GM12878 (cell line): ENCODE results near the gene ABHD18. TPM values are rescaled to one million over a fixed set of nuclear protein-coding genes. Genes with fewer than 3 reads are reported as not detected.

Source experiments
- ASH2L ChIP-seq: fragments of 300-600, 200-600 bp; sonication (generic); IDR thresholded peaks from 2 replicates; pipeline ENCODE4 v1.6.1; 2017; ENCODE audit warnings: low read depth, mild to moderate bottlenecking, borderline replicate concordance
- ATF7 ChIP-seq: fragments of 450-650 bp; IDR thresholded peaks from 2 replicates; pipeline ENCODE4 v1.6.1; 2016; ENCODE audit warnings: low read depth, mild to moderate bottlenecking
- EZH2 ChIP-seq: IDR thresholded peaks from 2 replicates; pipeline ENCODE4 v1.6.1; 2012; ENCODE audit warnings: low read depth, mild to moderate bottlenecking, control low read depth, inconsistent platforms, low read length, borderline replicate concordance; ENCODE audit not compliant: control insufficient read depth
- GATAD2B ChIP-seq: fragments of 450-650 bp; conservative IDR thresholded peaks from 2 replicates; pipeline ENCODE4 v1.6.1; 2017; ENCODE audit warnings: low read depth, mild to moderate bottlenecking, moderate library complexity
- HDAC2 ChIP-seq: fragments of 200-600 bp; sonication (generic); IDR thresholded peaks from 2 replicates; pipeline ENCODE4 v1.6.1; 2017
- IRF4 ChIP-seq: IDR thresholded peaks from 2 replicates; pipeline ENCODE4 v1.6.1; 2011; ENCODE audit warnings: low read depth, low read length
- JUNB ChIP-seq: IDR thresholded peaks from 2 replicates; pipeline ENCODE4 v1.6.1; 2016; ENCODE audit warnings: antibody characterized with exemption, mild to moderate bottlenecking
- KAT2A ChIP-seq: conservative IDR thresholded peaks from 2 replicates; pipeline ENCODE4 v1.6.1; 2011; ENCODE audit warnings: low read depth, low read length; ENCODE audit not compliant: control insufficient read depth
- MEF2A ChIP-seq: IDR thresholded peaks from 2 replicates; pipeline ENCODE4 v1.6.1; 2011; ENCODE audit warnings: low read depth, mild to moderate bottlenecking, low read length, moderate library complexity; ENCODE audit not compliant: insufficient read depth
- PAX5 ChIP-seq: IDR thresholded peaks from 2 replicates; pipeline ENCODE4 v1.6.1; 2011; ENCODE audit warnings: low read depth, low read length, borderline replicate concordance
- ZNF217 ChIP-seq: fragments of 450-650 bp; IDR thresholded peaks from 2 replicates; pipeline ENCODE4 v1.6.1; 2017; ENCODE audit warnings: antibody characterized with exemption, mild to moderate bottlenecking
- ZNF384 ChIP-seq: IDR thresholded peaks from 2 replicates; pipeline ENCODE4 v1.6.1; 2012; ENCODE audit warnings: low read depth, mild to moderate bottlenecking, low read length, improper control_type of control experiment, borderline replicate concordance
- polyA plus RNA-seq, 11 experiments: library from polyadenylated mRNA; depleted of rRNA in 4 of 11; unstranded in 6 of 11; stranded (reverse) in 5 of 11; fragments of >200 nt; fragmentation: Nextera tagmentation in 4 of 11; fragmentation: Illumina TruSeq in 1 of 11; extraction: Ambion mirVana in 4 of 11; extraction: Trizol in 1 of 11; gene quantifications; 1 replicate in 1 of 11; 2 replicates in 10 of 11; pipeline versions ENCODE4 v1.2.1 to v1.2.3, GENCODE V29; 2011 to 2016; ENCODE audit warnings: inconsistent platforms in 2 of 11, missing spikeins in 2 of 11, low read depth in 1 of 11
- total RNA-seq, 4 experiments: library from RNA; depleted of rRNA in 3 of 4; stranded (reverse); fragments of >200 nt in 3 of 4; fragmentation: Illumina TruSeq in 1 of 4; extraction: Trizol in 1 of 4; gene quantifications; 2 replicates each; pipeline versions ENCODE4 v1.2.1 to v1.2.3, GENCODE V29; 2013 to 2021
- TF ChIP-seq, protein P1 (sequence below): fragments of 450-650 bp; IDR thresholded peaks from 2 replicates; pipeline ENCODE4 v1.6.1; 2018; ENCODE audit warnings: mild to moderate bottlenecking, low read depth, moderate library complexity; ENCODE audit not compliant: partially characterized antibody
- TF ChIP-seq, protein P2 (sequence below): fragments of 450-650 bp; IDR thresholded peaks from 2 replicates; pipeline ENCODE4 v1.6.1; 2016; ENCODE audit warnings: mild to moderate bottlenecking, moderate library complexity, borderline replicate concordance
- TF ChIP-seq, protein P3 (sequence below), 3 experiments: IDR thresholded peaks in 2 of 3; conservative IDR thresholded peaks in 1 of 3; 2 replicates each; pipeline ENCODE4 v1.5.1; 2011; ENCODE audit warnings: low read depth in 3 of 3, low read length in 3 of 3, mild to moderate bottlenecking in 3 of 3, control low read depth in 2 of 3, moderate library complexity in 2 of 3, inconsistent platforms in 1 of 3, mixed read lengths in 1 of 3; ENCODE audit not compliant: control insufficient read depth in 2 of 3, insufficient read depth in 1 of 3; ENCODE audit errors: extremely low read depth in 1 of 3
- TF ChIP-seq, protein P4 (sequence below): fragments of 450-650 bp; IDR thresholded peaks from 2 replicates; pipeline ENCODE4 v1.6.1; 2017; ENCODE audit warnings: borderline replicate concordance
- TF ChIP-seq, protein P5 (sequence below): IDR thresholded peaks from 2 replicates; pipeline ENCODE4 v1.6.1; 2011; ENCODE audit warnings: low read depth, mild to moderate bottlenecking, low read length, moderate library complexity, borderline replicate concordance; ENCODE audit errors: extremely low read depth

Gene ABHD18
- total and polyA plus RNA-seq, 10 of the 15 experiments (the other 5 are each of a cell fraction or from before 2014, with no cell fraction given): 3.4 to 13.5 (median 9.6) TPM

DNA sequence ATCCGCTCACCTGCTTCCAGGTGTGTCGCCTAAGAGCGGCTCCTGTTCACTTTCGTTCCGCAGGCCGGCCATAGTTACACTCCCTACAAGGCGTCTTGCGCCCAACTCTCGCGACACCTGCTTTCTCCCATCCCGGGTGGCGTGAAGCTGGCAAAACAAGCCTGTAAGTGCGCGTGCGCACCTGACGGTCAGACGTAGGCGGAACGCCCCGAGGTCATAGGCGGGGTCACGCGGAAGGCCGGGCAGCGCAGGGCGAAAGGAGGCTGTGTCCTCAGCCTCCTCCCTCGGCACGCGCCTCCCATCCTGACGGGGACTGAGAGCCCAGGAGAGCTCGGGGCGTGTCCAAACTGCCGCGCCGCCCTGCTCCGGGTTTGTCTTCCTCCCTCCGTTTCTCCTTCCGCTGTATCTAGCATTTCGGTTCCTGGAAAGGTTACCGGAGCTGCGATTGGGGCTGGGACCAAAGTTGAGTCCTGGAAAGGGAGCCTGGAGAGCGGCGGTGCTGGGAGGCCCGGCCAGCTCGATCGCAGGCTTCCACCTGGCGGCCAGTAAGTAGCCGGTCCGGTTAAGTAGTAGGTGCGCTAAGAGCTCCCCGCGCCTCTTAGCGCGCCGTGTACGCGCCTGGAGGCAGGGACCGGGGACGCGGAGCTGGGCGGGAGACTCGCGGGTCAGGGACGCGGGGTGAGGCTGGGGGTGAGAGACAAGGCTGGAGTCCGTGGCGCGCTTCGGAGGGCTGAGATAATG, at the start of gene ABHD18, which contains the start of gene MFSD8 (continued):
- TF ChIP-seq, protein P1, sequence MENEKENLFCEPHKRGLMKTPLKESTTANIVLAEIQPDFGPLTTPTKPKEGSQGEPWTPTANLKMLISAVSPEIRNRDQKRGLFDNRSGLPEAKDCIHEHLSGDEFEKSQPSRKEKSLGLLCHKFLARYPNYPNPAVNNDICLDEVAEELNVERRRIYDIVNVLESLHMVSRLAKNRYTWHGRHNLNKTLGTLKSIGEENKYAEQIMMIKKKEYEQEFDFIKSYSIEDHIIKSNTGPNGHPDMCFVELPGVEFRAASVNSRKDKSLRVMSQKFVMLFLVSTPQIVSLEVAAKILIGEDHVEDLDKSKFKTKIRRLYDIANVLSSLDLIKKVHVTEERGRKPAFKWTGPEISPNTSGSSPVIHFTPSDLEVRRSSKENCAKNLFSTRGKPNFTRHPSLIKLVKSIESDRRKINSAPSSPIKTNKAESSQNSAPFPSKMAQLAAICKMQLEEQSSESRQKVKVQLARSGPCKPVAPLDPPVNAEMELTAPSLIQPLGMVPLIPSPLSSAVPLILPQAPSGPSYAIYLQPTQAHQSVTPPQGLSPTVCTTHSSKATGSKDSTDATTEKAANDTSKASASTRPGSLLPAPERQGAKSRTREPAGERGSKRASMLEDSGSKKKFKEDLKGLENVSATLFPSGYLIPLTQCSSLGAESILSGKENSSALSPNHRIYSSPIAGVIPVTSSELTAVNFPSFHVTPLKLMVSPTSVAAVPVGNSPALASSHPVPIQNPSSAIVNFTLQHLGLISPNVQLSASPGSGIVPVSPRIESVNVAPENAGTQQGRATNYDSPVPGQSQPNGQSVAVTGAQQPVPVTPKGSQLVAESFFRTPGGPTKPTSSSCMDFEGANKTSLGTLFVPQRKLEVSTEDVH: no peak
- TF ChIP-seq IRF4 (0 out of 2 replicates have a peak, but pooled peaks have one; percentile 7), ZNF384 (no peak), MEF2A (no peak), PAX5 (0 out of 2 replicates have a peak, but pooled peaks have one; percentile 5), KAT2A (no peak), ZNF217 (no peak), HDAC2 (no peak), JUNB (no peak), EZH2 (no peak), ASH2L (0 out of 2 replicates have a peak, but pooled peaks have one; percentile 34), GATAD2B (peak; percentile 45; the same call in 1 of the 2 replicates), ATF7 (peak; percentile 49)
- TF ChIP-seq, protein P2, sequence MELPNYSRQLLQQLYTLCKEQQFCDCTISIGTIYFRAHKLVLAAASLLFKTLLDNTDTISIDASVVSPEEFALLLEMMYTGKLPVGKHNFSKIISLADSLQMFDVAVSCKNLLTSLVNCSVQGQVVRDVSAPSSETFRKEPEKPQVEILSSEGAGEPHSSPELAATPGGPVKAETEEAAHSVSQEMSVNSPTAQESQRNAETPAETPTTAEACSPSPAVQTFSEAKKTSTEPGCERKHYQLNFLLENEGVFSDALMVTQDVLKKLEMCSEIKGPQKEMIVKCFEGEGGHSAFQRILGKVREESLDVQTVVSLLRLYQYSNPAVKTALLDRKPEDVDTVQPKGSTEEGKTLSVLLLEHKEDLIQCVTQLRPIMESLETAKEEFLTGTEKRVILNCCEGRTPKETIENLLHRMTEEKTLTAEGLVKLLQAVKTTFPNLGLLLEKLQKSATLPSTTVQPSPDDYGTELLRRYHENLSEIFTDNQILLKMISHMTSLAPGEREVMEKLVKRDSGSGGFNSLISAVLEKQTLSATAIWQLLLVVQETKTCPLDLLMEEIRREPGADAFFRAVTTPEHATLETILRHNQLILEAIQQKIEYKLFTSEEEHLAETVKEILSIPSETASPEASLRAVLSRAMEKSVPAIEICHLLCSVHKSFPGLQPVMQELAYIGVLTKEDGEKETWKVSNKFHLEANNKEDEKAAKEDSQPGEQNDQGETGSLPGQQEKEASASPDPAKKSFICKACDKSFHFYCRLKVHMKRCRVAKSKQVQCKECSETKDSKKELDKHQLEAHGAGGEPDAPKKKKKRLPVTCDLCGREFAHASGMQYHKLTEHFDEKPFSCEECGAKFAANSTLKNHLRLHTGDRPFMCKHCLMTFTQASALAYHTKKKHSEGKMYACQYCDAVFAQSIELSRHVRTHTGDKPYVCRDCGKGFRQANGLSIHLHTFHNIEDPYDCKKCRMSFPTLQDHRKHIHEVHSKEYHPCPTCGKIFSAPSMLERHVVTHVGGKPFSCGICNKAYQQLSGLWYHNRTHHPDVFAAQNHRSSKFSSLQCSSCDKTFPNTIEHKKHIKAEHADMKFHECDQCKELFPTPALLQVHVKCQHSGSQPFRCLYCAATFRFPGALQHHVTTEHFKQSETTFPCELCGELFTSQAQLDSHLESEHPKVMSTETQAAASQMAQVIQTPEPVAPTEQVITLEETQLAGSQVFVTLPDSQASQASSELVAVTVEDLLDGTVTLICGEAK: peak; percentile 54; the same call in 1 of the 2 replicates
- TF ChIP-seq, protein P3, sequence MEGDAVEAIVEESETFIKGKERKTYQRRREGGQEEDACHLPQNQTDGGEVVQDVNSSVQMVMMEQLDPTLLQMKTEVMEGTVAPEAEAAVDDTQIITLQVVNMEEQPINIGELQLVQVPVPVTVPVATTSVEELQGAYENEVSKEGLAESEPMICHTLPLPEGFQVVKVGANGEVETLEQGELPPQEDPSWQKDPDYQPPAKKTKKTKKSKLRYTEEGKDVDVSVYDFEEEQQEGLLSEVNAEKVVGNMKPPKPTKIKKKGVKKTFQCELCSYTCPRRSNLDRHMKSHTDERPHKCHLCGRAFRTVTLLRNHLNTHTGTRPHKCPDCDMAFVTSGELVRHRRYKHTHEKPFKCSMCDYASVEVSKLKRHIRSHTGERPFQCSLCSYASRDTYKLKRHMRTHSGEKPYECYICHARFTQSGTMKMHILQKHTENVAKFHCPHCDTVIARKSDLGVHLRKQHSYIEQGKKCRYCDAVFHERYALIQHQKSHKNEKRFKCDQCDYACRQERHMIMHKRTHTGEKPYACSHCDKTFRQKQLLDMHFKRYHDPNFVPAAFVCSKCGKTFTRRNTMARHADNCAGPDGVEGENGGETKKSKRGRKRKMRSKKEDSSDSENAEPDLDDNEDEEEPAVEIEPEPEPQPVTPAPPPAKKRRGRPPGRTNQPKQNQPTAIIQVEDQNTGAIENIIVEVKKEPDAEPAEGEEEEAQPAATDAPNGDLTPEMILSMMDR (IDR thresholded peaks at IDR 0.05 in 2 of 3, conservative IDR thresholded peaks at IDR 0.05 in 1 of 3; ENCODE audit: control insufficient read depth in 2 of 3, extremely low read depth in 1 of 3, insufficient read depth in 1 of 3, low read depth in 3 of 3, low read length in 3 of 3): peak; percentile 38 to 40 (median 39); a peak in 4 of 6 replicates
- TF ChIP-seq, protein P4, sequence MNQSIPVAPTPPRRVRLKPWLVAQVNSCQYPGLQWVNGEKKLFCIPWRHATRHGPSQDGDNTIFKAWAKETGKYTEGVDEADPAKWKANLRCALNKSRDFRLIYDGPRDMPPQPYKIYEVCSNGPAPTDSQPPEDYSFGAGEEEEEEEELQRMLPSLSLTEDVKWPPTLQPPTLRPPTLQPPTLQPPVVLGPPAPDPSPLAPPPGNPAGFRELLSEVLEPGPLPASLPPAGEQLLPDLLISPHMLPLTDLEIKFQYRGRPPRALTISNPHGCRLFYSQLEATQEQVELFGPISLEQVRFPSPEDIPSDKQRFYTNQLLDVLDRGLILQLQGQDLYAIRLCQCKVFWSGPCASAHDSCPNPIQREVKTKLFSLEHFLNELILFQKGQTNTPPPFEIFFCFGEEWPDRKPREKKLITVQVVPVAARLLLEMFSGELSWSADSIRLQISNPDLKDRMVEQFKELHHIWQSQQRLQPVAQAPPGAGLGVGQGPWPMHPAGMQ: peak; percentile 78
- TF ChIP-seq, protein P5, sequence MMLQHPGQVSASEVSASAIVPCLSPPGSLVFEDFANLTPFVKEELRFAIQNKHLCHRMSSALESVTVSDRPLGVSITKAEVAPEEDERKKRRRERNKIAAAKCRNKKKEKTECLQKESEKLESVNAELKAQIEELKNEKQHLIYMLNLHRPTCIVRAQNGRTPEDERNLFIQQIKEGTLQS: no peak
